GM12872 (cell line): Measurements from ENCODE around the gene NBEAL2.

Experiments used
- TF ChIP-seq, protein P1 (sequence below): IDR thresholded peaks from 3 replicates; pipeline ENCODE4 v1.5.1; 2011; ENCODE audit warnings: low read depth, mild to moderate bottlenecking, low read length, moderate library complexity; ENCODE audit not compliant: insufficient read depth

Gene NBEAL2

GRCh38 chr3:46953234-46954010 is 26.0 kb upstream of the NBEAL2 start:
- TF ChIP-seq, protein P1, sequence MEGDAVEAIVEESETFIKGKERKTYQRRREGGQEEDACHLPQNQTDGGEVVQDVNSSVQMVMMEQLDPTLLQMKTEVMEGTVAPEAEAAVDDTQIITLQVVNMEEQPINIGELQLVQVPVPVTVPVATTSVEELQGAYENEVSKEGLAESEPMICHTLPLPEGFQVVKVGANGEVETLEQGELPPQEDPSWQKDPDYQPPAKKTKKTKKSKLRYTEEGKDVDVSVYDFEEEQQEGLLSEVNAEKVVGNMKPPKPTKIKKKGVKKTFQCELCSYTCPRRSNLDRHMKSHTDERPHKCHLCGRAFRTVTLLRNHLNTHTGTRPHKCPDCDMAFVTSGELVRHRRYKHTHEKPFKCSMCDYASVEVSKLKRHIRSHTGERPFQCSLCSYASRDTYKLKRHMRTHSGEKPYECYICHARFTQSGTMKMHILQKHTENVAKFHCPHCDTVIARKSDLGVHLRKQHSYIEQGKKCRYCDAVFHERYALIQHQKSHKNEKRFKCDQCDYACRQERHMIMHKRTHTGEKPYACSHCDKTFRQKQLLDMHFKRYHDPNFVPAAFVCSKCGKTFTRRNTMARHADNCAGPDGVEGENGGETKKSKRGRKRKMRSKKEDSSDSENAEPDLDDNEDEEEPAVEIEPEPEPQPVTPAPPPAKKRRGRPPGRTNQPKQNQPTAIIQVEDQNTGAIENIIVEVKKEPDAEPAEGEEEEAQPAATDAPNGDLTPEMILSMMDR: no peak

GRCh38 chr3:46954178-46954577 is 25.3 kb upstream of the NBEAL2 start:
- TF ChIP-seq, protein P1: no peak

DNA sequence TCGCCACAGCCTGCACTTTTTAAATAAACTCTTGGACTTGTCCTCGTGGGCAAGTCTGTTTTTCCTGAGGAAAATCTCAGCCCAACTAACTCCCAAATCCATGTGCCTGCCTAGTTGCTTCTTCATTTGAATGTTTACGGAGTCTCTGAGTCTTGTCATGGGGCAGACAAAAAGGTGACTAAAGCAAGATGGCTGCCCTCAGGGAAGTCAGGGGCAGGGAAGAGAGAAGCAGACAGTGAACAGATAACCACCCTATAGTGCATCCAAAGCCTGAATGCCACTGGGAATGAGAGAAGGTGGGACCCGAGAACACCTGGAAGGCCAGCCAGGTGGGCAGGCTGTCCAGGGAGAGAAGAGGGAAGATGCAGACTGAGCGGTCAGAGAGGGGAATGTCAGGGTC is 24.3 kb upstream of the NBEAL2 start:
- TF ChIP-seq, protein P1: no peak

- TF ChIP-seq, protein P1: no peak
These were observed 23.6 kb upstream of the NBEAL2 start for GRCh38 chr3:46955801-46956259.

DNA sequence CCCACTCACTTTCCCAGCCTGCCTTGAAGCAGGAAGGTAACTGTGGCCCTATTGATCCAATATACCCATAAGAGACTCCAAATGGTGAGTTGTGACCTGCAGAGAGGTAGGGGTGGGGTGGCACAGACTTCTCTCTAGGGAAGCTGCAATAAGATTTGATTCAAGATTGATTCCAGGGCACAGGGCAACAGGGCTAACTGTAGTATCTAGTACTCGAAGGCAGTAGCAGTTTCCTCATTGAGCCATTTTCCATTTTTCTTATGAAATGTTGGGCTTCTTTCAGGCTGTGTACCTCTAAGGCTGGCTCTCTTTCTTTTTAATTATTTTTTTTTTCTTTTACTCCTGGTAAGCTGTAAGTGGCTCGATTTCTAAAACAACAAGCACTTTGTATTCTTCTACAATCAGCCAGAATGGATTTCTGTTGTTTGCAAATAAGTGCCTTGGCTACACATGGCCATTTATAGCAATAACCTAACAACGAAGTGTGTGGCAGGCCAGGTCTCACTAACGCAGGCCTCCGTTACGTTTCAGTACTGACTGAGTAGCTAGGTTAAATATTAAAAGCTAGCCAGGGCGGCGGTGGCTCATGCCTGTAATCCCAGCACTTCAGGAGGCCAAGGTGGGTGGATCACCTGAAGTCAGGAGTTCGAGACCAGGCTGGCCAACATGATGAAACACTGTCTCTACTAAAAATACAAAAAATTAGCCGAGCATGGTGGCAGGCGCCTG is 22.2 kb upstream of the NBEAL2 start:
- TF ChIP-seq, protein P1: no peak

- TF ChIP-seq, protein P1: no peak
These were observed 20.9 kb upstream of the NBEAL2 start for GRCh38 chr3:46958467-46959160.

DNA sequence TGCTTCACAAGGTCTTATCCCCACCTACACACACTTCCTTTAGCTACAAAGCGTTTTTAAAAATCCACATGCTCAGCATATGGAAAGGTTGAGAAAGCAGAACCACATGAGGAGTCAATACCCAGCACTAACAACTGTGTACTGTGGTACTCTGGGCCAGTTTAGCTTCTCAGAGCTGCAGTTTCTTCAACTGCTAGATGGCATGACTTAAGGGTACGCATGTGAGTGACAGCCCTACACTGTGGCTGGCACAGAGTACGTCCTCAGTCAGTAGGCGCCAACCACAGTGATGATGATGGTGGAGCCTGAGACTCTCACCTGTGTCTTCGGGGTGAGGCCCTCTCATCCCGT is 20.3 kb upstream of the NBEAL2 start:
- TF ChIP-seq, protein P1: no peak
